Endothelial cell of umbilical vein (primary cell): ENCODE data around the gene PHF1. TPM values are rescaled to one million over a fixed set of nuclear protein-coding genes. Genes with fewer than 3 reads are reported as not detected.
A peak's percentile ranks its signal among the peaks of the same experiment; 100 is the strongest.

Source experiments
- BruUV-seq: library from RNA; stranded (reverse); fragments of 400-500 nt; replicated peaks from 2 replicates; lab custom pipeline; 2021; lab: Mats Ljungman, UMichigan
- CTCF ChIA-PET: fragments of 300-600, 350-600 bp; sonication (Branson Sonifier 250); formaldehyde crosslinking; loops from one replicate; lab custom pipeline; 2021; ENCODE audit warnings: antibody characterized with exemption, inconsistent platforms; lab: Charles Lee
- POLR2A ChIA-PET: fragments of 300-600, 350-600 bp; sonication (Branson Sonifier 250); formaldehyde crosslinking; loops from one replicate; lab custom pipeline; 2021; ENCODE audit warnings: antibody characterized with exemption, inconsistent platforms; lab: Charles Lee
- DNase-seq: peaks from one replicate; pipeline ENCODE4 v3.0.0-alpha.2; 2011; ENCODE audit warnings: low read depth, low spot score
- FAIRE-seq: peaks from 2 replicates; lab custom pipeline; 2011; peaks lifted over from hg19 to GRCh38; lab: Jason Lieb, UNC
- H2AFZ ChIP-seq: 2 replicates; pipeline ENCODE4 v1.6.0; 2012; ENCODE audit warnings: low read depth, low read length, control low read depth, inconsistent platforms
- H3K27ac ChIP-seq: 2 replicates; pipeline ENCODE4 v1.5.1; 2011; ENCODE audit warnings: low read depth, mild to moderate bottlenecking, control low read depth, low read length, moderate library complexity; ENCODE audit not compliant: insufficient read depth
- H3K27me3 ChIP-seq, 2 experiments: 2 replicates each; pipeline versions ENCODE4 v1.6.0 to v1.6.1; 2011; ENCODE audit warnings: low read length in 2 of 2, mixed read lengths in 1 of 2; ENCODE audit not compliant: control insufficient read depth in 2 of 2, insufficient read depth in 2 of 2
- H3K36me3 ChIP-seq, 2 experiments: 2 replicates in 1 of 2; 3 replicates in 1 of 2; pipeline ENCODE4 v1.5.1; 2011; ENCODE audit warnings: low read length in 2 of 2, mild to moderate bottlenecking in 1 of 2, moderate library complexity in 1 of 2; ENCODE audit not compliant: control insufficient read depth in 2 of 2, insufficient read depth in 2 of 2; ENCODE audit errors: extremely low read depth in 1 of 2
- H3K4me1 ChIP-seq: 3 replicates; pipeline ENCODE4 v1.5.1; 2011; ENCODE audit warnings: mild to moderate bottlenecking, low read length; ENCODE audit not compliant: control insufficient read depth, insufficient read depth; ENCODE audit errors: extremely low read depth
- H3K4me2 ChIP-seq: 2 replicates; pipeline ENCODE4 v1.6.1; 2011; ENCODE audit warnings: low read length, control low read depth, mixed read lengths; ENCODE audit not compliant: insufficient read depth
- H3K4me3 ChIP-seq, 3 experiments: fragments of 200-600 bp in 1 of 3; sonication (generic), shearing (Covaris generic) in 1 of 3; replicated peaks in 1 of 3; 2 replicates each; pipeline ENCODE4 v1.5.1; 2011 to 2016; ENCODE audit warnings: control low read depth in 3 of 3, low read length in 3 of 3, mild to moderate bottlenecking in 2 of 3, inconsistent platforms in 1 of 3, low read depth in 1 of 3, moderate library complexity in 1 of 3; ENCODE audit not compliant: insufficient read depth in 1 of 3
- H3K79me2 ChIP-seq: 2 replicates; pipeline ENCODE4 v1.6.0; 2012; ENCODE audit warnings: low read length, inconsistent platforms; ENCODE audit not compliant: control insufficient read depth, insufficient read depth
- H3K9ac ChIP-seq: replicated peaks from 2 replicates; pipeline ENCODE3; 2011; ENCODE audit warnings: low read length, control low read depth; ENCODE audit not compliant: insufficient read depth; ENCODE audit errors: extremely low read depth
- H3K9me1 ChIP-seq: replicated peaks from 3 replicates; pipeline ENCODE4 v1.6.0; 2011; ENCODE audit warnings: mild to moderate bottlenecking, low read length; ENCODE audit not compliant: control insufficient read depth, insufficient read depth; ENCODE audit errors: extremely low read depth
- H3K9me3 ChIP-seq: replicated peaks from 2 replicates; pipeline ENCODE4 v1.5.1; 2012; ENCODE audit warnings: low read length, inconsistent platforms; ENCODE audit not compliant: control insufficient read depth, insufficient read depth
- H4K20me1 ChIP-seq: replicated peaks from 2 replicates; pipeline ENCODE3; 2011; ENCODE audit warnings: mild to moderate bottlenecking, low read length; ENCODE audit not compliant: control insufficient read depth, insufficient read depth; ENCODE audit errors: extremely low read depth
- CTCF ChIP-seq, 2 donors: IDR thresholded peaks; 1 replicate in 1 of 2; 2 replicates in 1 of 2; pipeline ENCODE4 v1.5.1; 2011; ENCODE audit warnings: low read length in 2 of 2, mild to moderate bottlenecking in 2 of 2, moderate library complexity in 2 of 2, control low read depth in 1 of 2, inconsistent platforms in 1 of 2, low read depth in 1 of 2; ENCODE audit not compliant: insufficient read depth in 1 of 2; ENCODE audit errors: extremely low read depth in 1 of 2
- EZH2 ChIP-seq: IDR thresholded peaks from 2 replicates; pipeline ENCODE4 v1.6.1; 2012; ENCODE audit warnings: borderline replicate concordance, low read depth, mild to moderate bottlenecking, moderate library complexity, low read length, inconsistent platforms; ENCODE audit not compliant: severe bottlenecking
- FOS ChIP-seq: IDR thresholded peaks from 2 replicates; pipeline ENCODE4 v1.6.1; 2011; ENCODE audit warnings: mild to moderate bottlenecking, low read length, moderate library complexity, borderline replicate concordance; ENCODE audit not compliant: insufficient read depth
- GATA2 ChIP-seq: IDR thresholded peaks from 2 replicates; pipeline ENCODE4 v1.7.0; 2011; ENCODE audit warnings: low read depth, mild to moderate bottlenecking, moderate library complexity, mixed read lengths, low read length; ENCODE audit not compliant: insufficient read length, insufficient read depth
- JUN ChIP-seq: IDR thresholded peaks from 2 replicates; pipeline ENCODE4 v1.6.1; 2011; ENCODE audit warnings: borderline replicate concordance, low read depth; ENCODE audit not compliant: insufficient read length, insufficient read depth
- MAX ChIP-seq: IDR thresholded peaks from 2 replicates; pipeline ENCODE4 v1.6.1; 2011; ENCODE audit not compliant: insufficient read depth, insufficient read length
- MYC ChIP-seq: IDR thresholded peaks from one replicate; pipeline ENCODE4 v1.6.1; 2011; ENCODE audit warnings: mild to moderate bottlenecking, low read depth, low read length
- POLR2A ChIP-seq: IDR thresholded peaks from 2 replicates; pipeline ENCODE4 v1.6.1; 2012; ENCODE audit warnings: low read depth, mild to moderate bottlenecking, control low read depth, low read length
- POLR2AphosphoS5 ChIP-seq: IDR thresholded peaks from 2 replicates; pipeline ENCODE4 v1.6.1; 2012; ENCODE audit warnings: low read depth, mild to moderate bottlenecking, control low read depth, low read length, moderate library complexity; ENCODE audit not compliant: insufficient read depth
- dilution Hi-C: fragments of 300-500 bp; cut with MboI; formaldehyde crosslinking; loops from one replicate; pipeline ENCODE4 v1.15.0; 2019; ENCODE audit warnings: low sequenced_read_pairs; ENCODE audit not compliant: extremely low pct_ligation_motif_present
- intact Hi-C: fragments of 100-400 bp; cut with micrococcal nuclease; formaldehyde crosslinking; loops from one replicate; pipeline ENCODE4 v1.10.0; 2022
- polyA plus RNA-seq, 4 experiments: library from polyadenylated mRNA; depleted of rRNA in 3 of 4; stranded (reverse) in 3 of 4; unstranded in 1 of 4; fragments of >200 nt; gene quantifications; 2 replicates each; pipeline versions ENCODE4 v1.2.1 to v1.2.3, GENCODE V29; 2011 to 2012; ENCODE audit warnings: missing spikeins in 1 of 4
- total RNA-seq: library from RNA; stranded (reverse); gene quantifications from 2 replicates; pipeline ENCODE4 v1.2.3, GENCODE V29; 2021

PHF1 gene
- total and polyA plus RNA-seq, 2 donors (not counting 3 experiments of a cell fraction or from before 2014, with no cell fraction given) = 32.5 to 53.1 TPM

GRCh38 chr6:33455051-33455450, 44.2 kb downstream of the PHF1 start:
- dilution Hi-C loops = no loop called here
- Histone ChIP-seq H4K20me1 (no peaks in the 10 kb centered on the region), H3K4me2 (peak overlapping the region; percentile 66), H3K9ac (peak overlapping the region; percentile 43), H3K9me1 (no peaks in the 10 kb centered on the region), H3K27me3 (no peaks in the 10 kb centered on the region), H3K4me1 (peaks cover 3% of the 10 kb centered on the region), H3K9me3 (no peaks in the 10 kb centered on the region), H3K36me3 (no peaks in the 10 kb centered on the region), H2AFZ (no peak overlapping the region), H3K79me2 (no peaks in the 10 kb centered on the region), H3K4me3 (peak overlapping the region; percentile 40 to 71 (median 69)), H3K27ac (no peak overlapping the region)
- FAIRE-seq (no peak), DNase-seq (no peak)
- TF ChIP-seq GATA2 (no peak), JUN (no peak), FOS (no peak), POLR2A (no peak), MAX (no peak), EZH2 (no peak), CTCF (IDR thresholded peaks at IDR 0.05; ENCODE audit: extremely low read depth in 1 of 2, insufficient read depth in 1 of 2, low read depth in 1 of 2, low read length in 2 of 2) (no peak), MYC (no peak), POLR2AphosphoS5 (no peak)
- POLR2A ChIA-PET = no interaction called here
- TSS peak; percentile 43 for BruUV-seq
- CTCF ChIA-PET = interaction anchor here (1.1 to 1.7 kb wide), 4 partner anchors 13 to 110 kb away, joined by 3 to 4 read pairs (median 3); partner anchors contain the start of gene CUTA
- intact Hi-C loops = no loop called here
